ENCODE measurements around the gene SETSIP. TPM values are rescaled to one million over a fixed set of nuclear protein-coding genes. Genes with fewer than 3 reads are reported as not detected.

The SETSIP gene
- total and polyA plus RNA-seq, 4 donors, result 0.10 TPM; not detected in 3

DNA sequence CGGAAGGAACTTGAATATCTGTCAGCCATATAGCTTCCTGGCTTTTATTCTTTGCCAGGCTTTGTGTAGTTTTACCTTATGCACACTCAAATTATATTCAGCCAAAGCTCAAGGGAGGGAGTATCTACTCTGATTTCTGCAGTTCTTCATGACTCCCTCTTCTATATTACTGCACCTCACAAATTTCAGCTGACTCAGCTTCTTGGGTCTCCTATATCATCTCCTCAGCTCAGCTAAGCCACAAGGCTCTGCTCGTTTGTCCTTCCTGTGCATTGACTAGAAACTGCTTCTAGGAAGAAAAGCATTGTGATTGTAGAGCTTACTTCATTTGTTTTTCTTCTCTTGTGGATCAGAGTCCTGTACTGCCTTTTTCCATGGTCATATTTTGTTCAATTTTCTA lies 42.3 kb upstream of the SETSIP start:
- DNase-seq (peak in 1 of 3 donors; percentile 10), ATAC-seq (ENCODE audit: insufficient read depth, low FRiP score) (no peak)

GRCh38 chr1:92108631-92109030 lies 33.4 kb upstream of the SETSIP start:
- Histone ChIP-seq H3K4me1 (ENCODE audit: control insufficient read depth in 5 of 5, insufficient read depth in 5 of 5, low read length in 5 of 5) (peaks cover 0 to 7% (median 0%) of the 10 kb centered on the region in 5 donors), H3K9me3 (ENCODE audit: control insufficient read depth in 4 of 4, insufficient read depth in 3 of 4, low read length in 3 of 4) (no peaks in the 10 kb centered on the region), H3K36me3 (ENCODE audit: control insufficient read depth in 4 of 4, insufficient read depth in 4 of 4, low read length in 4 of 4) (peaks cover 0 to 5% (median 3%) of the 10 kb centered on the region in 4 donors), H3K27ac (ENCODE audit: low read depth in 1 of 2, low read length in 1 of 2) (no peak overlapping the region), H3K9ac (ENCODE audit: insufficient read depth in 1 of 2, low read length in 2 of 2) (no peak overlapping the region), H3K27me3 (ENCODE audit: control insufficient read depth in 3 of 3, insufficient read depth in 3 of 3, low read length in 2 of 3) (no peaks in the 10 kb centered on the region), H3K4me3 (no peak overlapping the region)
- ATAC-seq (ENCODE audit: insufficient read depth, low FRiP score) (no peak), DNase-seq (no peak)
- TF ChIP-seq CTCF (IDR thresholded peaks at IDR 0.05; ENCODE audit: control extremely low read depth, extremely low read depth), result no peak
- 94 to 98% methylated on average over 2 of the region's 2 CpGs for WGBS, 2 donors

More for the DNA sequence above, 42.3 kb upstream of the SETSIP start:
- WGBS, 2 donors, result 23 to 53% methylated on average over 2 of the region's 2 CpGs
- no peak for TF ChIP-seq CTCF (IDR thresholded peaks at IDR 0.05; ENCODE audit: control extremely low read depth, extremely low read depth)
- H3K27ac ChIP-seq (ENCODE audit: low read depth in 1 of 2, low read length in 1 of 2), result no peak overlapping the region
- no peaks in the 10 kb centered on the region for H3K4me1 ChIP-seq (ENCODE audit: control insufficient read depth in 5 of 5, insufficient read depth in 5 of 5, low read length in 5 of 5)
- no peaks in the 10 kb centered on the region for H3K27me3 ChIP-seq (ENCODE audit: control insufficient read depth in 3 of 3, insufficient read depth in 3 of 3, low read length in 2 of 3)
- H3K4me3 ChIP-seq, result no peak overlapping the region
- no peak overlapping the region for H3K9ac ChIP-seq (ENCODE audit: insufficient read depth in 1 of 2, low read length in 2 of 2)
- H3K36me3 ChIP-seq (ENCODE audit: control insufficient read depth in 4 of 4, insufficient read depth in 4 of 4, low read length in 4 of 4), result peaks cover 0 to 3% (median 2%) of the 10 kb centered on the region in 4 donors
- no peaks in the 10 kb centered on the region for H3K9me3 ChIP-seq (ENCODE audit: control insufficient read depth in 4 of 4, insufficient read depth in 3 of 4, low read length in 3 of 4)

GRCh38 chr1:92105546-92106081 lies 30.4 kb upstream of the SETSIP start:
- DNase-seq (no peak), ATAC-seq (ENCODE audit: insufficient read depth, low FRiP score) (no peak)
- no peak overlapping the region for H3K4me3 ChIP-seq
- H3K9ac ChIP-seq (ENCODE audit: insufficient read depth in 1 of 2, low read length in 2 of 2), result no peak overlapping the region
- no peak for TF ChIP-seq CTCF (IDR thresholded peaks at IDR 0.05; ENCODE audit: control extremely low read depth, extremely low read depth)
- peaks cover 0 to 7% (median 0%) of the 10 kb centered on the region in 5 donors for H3K4me1 ChIP-seq (ENCODE audit: control insufficient read depth in 5 of 5, insufficient read depth in 5 of 5, low read length in 5 of 5)
- 87 to 93% methylated on average over 3 of the region's 3 CpGs for WGBS, 2 donors
- H3K9me3 ChIP-seq (ENCODE audit: control insufficient read depth in 4 of 4, insufficient read depth in 3 of 4, low read length in 3 of 4), result no peaks in the 10 kb centered on the region
- no peaks in the 10 kb centered on the region for H3K27me3 ChIP-seq (ENCODE audit: control insufficient read depth in 3 of 3, insufficient read depth in 3 of 3, low read length in 2 of 3)
- no peak overlapping the region for H3K27ac ChIP-seq (ENCODE audit: low read depth in 1 of 2, low read length in 1 of 2)
- H3K36me3 ChIP-seq (ENCODE audit: control insufficient read depth in 4 of 4, insufficient read depth in 4 of 4, low read length in 4 of 4), result peaks cover 2 to 9% (median 5%) of the 10 kb centered on the region in 4 donors

DNA sequence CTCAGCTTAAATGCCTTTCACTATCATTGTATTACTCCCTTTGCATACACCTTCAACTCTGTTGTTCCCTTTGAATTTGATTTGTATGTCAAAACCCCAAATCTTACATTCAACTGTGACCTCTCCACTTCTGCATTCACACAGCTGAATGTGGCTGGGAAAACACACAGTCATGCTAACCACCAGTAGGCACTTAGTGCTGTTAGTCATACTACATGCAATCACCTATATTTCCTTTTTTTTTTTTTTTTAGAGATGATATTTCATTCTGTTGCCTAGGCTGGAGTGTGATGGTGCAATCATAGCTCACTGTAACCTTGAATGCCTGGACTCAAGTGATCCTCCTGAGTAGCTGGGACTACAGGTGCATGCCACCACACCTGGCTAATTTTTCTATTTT lies 21.1 kb upstream of the SETSIP start:
- no peak overlapping the region for H3K9ac ChIP-seq (ENCODE audit: insufficient read depth in 1 of 2, low read length in 2 of 2)
- no peak for TF ChIP-seq CTCF (IDR thresholded peaks at IDR 0.05; ENCODE audit: control extremely low read depth, extremely low read depth)
- H3K36me3 ChIP-seq (ENCODE audit: control insufficient read depth in 4 of 4, insufficient read depth in 4 of 4, low read length in 4 of 4), result peaks cover 0 to 4% (median 2%) of the 10 kb centered on the region in 4 donors
- no peak overlapping the region for H3K4me3 ChIP-seq
- ATAC-seq (ENCODE audit: insufficient read depth, low FRiP score), result no peak
- no peaks in the 10 kb centered on the region for H3K27me3 ChIP-seq (ENCODE audit: control insufficient read depth in 3 of 3, insufficient read depth in 3 of 3, low read length in 2 of 3)
- H3K9me3 ChIP-seq (ENCODE audit: control insufficient read depth in 4 of 4, insufficient read depth in 3 of 4, low read length in 3 of 4), result no peaks in the 10 kb centered on the region
- peaks cover 0 to 3% (median 0%) of the 10 kb centered on the region in 5 donors for H3K4me1 ChIP-seq (ENCODE audit: control insufficient read depth in 5 of 5, insufficient read depth in 5 of 5, low read length in 5 of 5)
- DNase-seq, result no peak
- H3K27ac ChIP-seq (ENCODE audit: low read depth in 1 of 2, low read length in 1 of 2), result no peak overlapping the region
